ENCODE data around the gene PPP2R5B. TPM values are rescaled to one million over a fixed set of nuclear protein-coding genes. Genes with fewer than 3 reads are reported as not detected.

PPP2R5B gene
- total RNA-seq, 1 donor from 2014 or later = 32.9 TPM

GRCh38 chr11:64951529-64951928 lies 27.0 kb downstream of the PPP2R5B start:
- TF ChIP-seq CTCF (conservative IDR thresholded peaks at IDR 0.05; ENCODE audit: low read depth, low read length) = no peak
- no peak for DNase-seq (ENCODE audit: low read depth)
- H3K4me3 ChIP-seq (ENCODE audit: low read depth, low read length) = no peak overlapping the region

- H3K4me3 ChIP-seq (ENCODE audit: low read depth, low read length) = no peak overlapping the region
- DNase-seq (ENCODE audit: low read depth) = no peak
- TF ChIP-seq CTCF (conservative IDR thresholded peaks at IDR 0.05; ENCODE audit: low read depth, low read length) = no peak
Observed at GRCh38 chr11:64954201-64954600, 29.7 kb downstream of the PPP2R5B start.

DNA sequence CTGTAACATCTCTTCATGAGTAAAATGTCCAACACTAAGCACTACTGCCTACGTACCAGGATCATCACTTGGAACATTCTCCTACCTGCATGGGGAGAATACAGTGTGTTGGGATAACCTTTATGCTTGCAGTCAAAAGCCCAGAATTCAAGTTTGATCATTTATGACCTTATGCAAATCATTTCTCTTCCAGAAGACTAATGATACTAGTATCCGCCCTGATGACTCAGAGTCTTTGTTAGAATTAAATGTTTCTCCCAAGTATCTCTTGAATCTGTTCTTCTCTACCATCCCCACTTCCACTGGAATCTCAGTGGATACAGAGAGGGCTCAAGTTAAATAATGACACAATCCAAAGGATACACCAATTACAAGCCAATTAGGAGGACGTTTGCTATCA lies 35.0 kb downstream of the PPP2R5B start:
- no peak overlapping the region for H3K4me3 ChIP-seq (ENCODE audit: low read depth, low read length)
- no peak for TF ChIP-seq CTCF (conservative IDR thresholded peaks at IDR 0.05; ENCODE audit: low read depth, low read length)
- DNase-seq (ENCODE audit: low read depth) = no peak

DNA sequence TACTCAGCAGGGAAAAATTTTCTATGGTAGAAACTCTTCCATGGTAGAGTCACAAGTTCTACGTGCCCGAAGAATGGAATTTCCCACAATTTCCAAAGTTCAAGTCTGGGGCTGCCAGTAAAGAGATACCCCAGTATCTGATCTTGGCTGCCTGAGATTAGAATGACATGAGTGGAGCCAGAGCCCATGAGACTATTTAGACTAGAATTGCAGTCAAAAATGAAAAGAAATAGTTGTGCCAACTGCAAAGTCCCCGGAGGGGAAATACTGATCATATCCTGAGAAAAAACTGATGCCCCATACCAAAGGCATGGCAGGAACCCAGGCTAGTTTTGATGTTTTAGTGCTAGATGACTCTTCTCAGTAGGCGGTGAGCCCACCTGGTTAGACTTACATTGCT lies 36.2 kb downstream of the PPP2R5B start:
- H3K4me3 ChIP-seq (ENCODE audit: low read depth, low read length) = no peak overlapping the region
- DNase-seq (ENCODE audit: low read depth) = no peak
- TF ChIP-seq CTCF (conservative IDR thresholded peaks at IDR 0.05; ENCODE audit: low read depth, low read length) = no peak

- DNase-seq (ENCODE audit: low read depth) = no peak
- TF ChIP-seq CTCF (conservative IDR thresholded peaks at IDR 0.05; ENCODE audit: low read depth, low read length) = no peak
- H3K4me3 ChIP-seq (ENCODE audit: low read depth, low read length) = no peak overlapping the region
Observed at GRCh38 chr11:64963072-64963631, 38.7 kb downstream of the PPP2R5B start.

DNA sequence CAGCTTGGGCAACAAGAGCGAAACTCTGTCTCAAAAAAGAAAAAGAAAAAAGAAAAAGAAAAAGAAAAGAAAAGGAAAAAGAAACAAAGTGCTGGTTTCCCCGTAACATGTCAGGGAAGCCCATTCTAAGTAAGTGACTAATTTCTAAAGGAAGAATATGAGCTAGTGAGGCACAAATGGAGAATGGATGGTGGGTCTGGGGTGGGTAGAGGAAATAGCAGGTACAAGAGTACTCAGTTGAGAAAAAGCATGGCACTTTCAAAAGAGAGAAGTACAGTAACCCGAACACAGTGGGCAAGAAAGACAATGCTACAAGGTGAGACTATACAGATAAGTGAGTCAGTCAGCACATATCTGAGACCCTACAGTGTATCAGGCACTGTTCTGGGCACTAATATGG lies 42.9 kb downstream of the PPP2R5B start:
- H3K4me3 ChIP-seq (ENCODE audit: low read depth, low read length) = no peak overlapping the region
- DNase-seq (ENCODE audit: low read depth) = no peak

More for the DNA sequence above, 42.9 kb downstream of the PPP2R5B start:
- TF ChIP-seq CTCF (conservative IDR thresholded peaks at IDR 0.05; ENCODE audit: low read depth, low read length) = no peak

Data from epithelial cell of proximal tubule (primary cell).